Smooth muscle cell (in vitro differentiated cells): ENCODE results near the gene ENOPH1. TPM values are rescaled to one million over a fixed set of nuclear protein-coding genes. Genes with fewer than 3 reads are reported as not detected.

Source experiments
- DNase-seq: peaks from one replicate; lab custom pipeline; 2025; ENCODE audit not compliant: unreplicated experiment; lab: John Stamatoyannopoulos, UW
- H2AFZ ChIP-seq: fragments of 200-600 bp; sonication (generic); 2 replicates; pipeline ENCODE4 v1.6.0; 2016; ENCODE audit warnings: antibody characterized with exemption, low read depth, mild to moderate bottlenecking
- H3F3A ChIP-seq: fragments of 200-600 bp; sonication (generic); 2 replicates; pipeline ENCODE4 v1.6.0; 2017; ENCODE audit warnings: antibody characterized with exemption, low read depth
- H3K27ac ChIP-seq: fragments of 200-600 bp; sonication (generic); 2 replicates; pipeline ENCODE4 v1.5.1; 2016; ENCODE audit warnings: low read depth, mild to moderate bottlenecking
- H3K27me3 ChIP-seq: fragments of 200-600 bp; sonication (generic); 2 replicates; pipeline ENCODE4 v1.6.1; 2016; ENCODE audit warnings: low read depth, mild to moderate bottlenecking
- H3K36me3 ChIP-seq: fragments of 200-600 bp; sonication (generic); 2 replicates; pipeline ENCODE4 v1.5.1; 2016; ENCODE audit warnings: low read depth
- H3K4me1 ChIP-seq: fragments of 200-600 bp; sonication (generic); 2 replicates; pipeline ENCODE4 v1.5.1; 2016; ENCODE audit warnings: low read depth
- H3K4me2 ChIP-seq: fragments of 200-600 bp; sonication (generic); 2 replicates; pipeline ENCODE4 v1.6.0; 2016; ENCODE audit warnings: mild to moderate bottlenecking
- H3K4me3 ChIP-seq: fragments of 200-600 bp; sonication (generic); 2 replicates; pipeline ENCODE4 v1.5.1; 2016; ENCODE audit warnings: mild to moderate bottlenecking
- H3K79me2 ChIP-seq: fragments of 200-600 bp; sonication (generic); 2 replicates; pipeline ENCODE4 v1.6.0; 2016; ENCODE audit warnings: low read depth, mild to moderate bottlenecking
- H3K9ac ChIP-seq: fragments of 200-600 bp; sonication (generic); 2 replicates; pipeline ENCODE4 v1.6.0; 2016; ENCODE audit warnings: low read depth
- H3K9me3 ChIP-seq: fragments of 200-600 bp; sonication (generic); replicated peaks from 2 replicates; pipeline ENCODE4 v1.5.1; 2016; ENCODE audit warnings: low read depth
- H4K20me1 ChIP-seq: fragments of 200-600 bp; sonication (generic); 2 replicates; pipeline ENCODE4 v1.6.0; 2016; ENCODE audit warnings: low read depth
- CTCF ChIP-seq: fragments of 200-600 bp; sonication (generic); IDR thresholded peaks from 2 replicates; pipeline ENCODE4 v1.5.1; 2017; ENCODE audit warnings: borderline replicate concordance, mild to moderate bottlenecking, antibody characterized with exemption; ENCODE audit not compliant: insufficient read depth, poor library complexity, severe bottlenecking
- WGBS: methylation state at CpG from one replicate; pipeline ENCODE4 v1.1.7; 2016; ENCODE audit warnings: low lambda C conversion rate; 5-methylcytosine and 5-hydroxymethylcytosine counted together
- polyA plus RNA-seq: library from polyadenylated mRNA; unstranded; fragments of >200 nt; fragmentation: Nextera tagmentation; extraction: Ambion mirVana; gene quantifications from 2 replicates; pipeline ENCODE4 v1.2.1, GENCODE V29; 2016
- total RNA-seq: library from RNA; depleted of rRNA; stranded (reverse); fragments of >200 nt; gene quantifications from 2 replicates; pipeline ENCODE4 v1.2.3, GENCODE V29; 2014

Gene ENOPH1
- total and polyA plus RNA-seq, 2 experiments from 2014 or later = 36.2 to 54.5 TPM

- no peak overlapping the region for H2AFZ ChIP-seq
- no peak overlapping the region for H3K4me3 ChIP-seq
- H3K27ac ChIP-seq = no peak overlapping the region
- no peaks in the 10 kb centered on the region for H3F3A ChIP-seq
- no peak overlapping the region for H3K9ac ChIP-seq
- 90% methylated on average over 2 of the region's 2 CpGs for WGBS
- H3K79me2 ChIP-seq = no peaks in the 10 kb centered on the region
- no peak for TF ChIP-seq CTCF
- H4K20me1 ChIP-seq = no peaks in the 10 kb centered on the region
- DNase-seq = no peak
- no peaks in the 10 kb centered on the region for H3K9me3 ChIP-seq
- H3K4me1 ChIP-seq = no peaks in the 10 kb centered on the region
- no peaks in the 10 kb centered on the region for H3K36me3 ChIP-seq
- no peaks in the 10 kb centered on the region for H3K27me3 ChIP-seq
- no peak overlapping the region for H3K4me2 ChIP-seq
Measured at GRCh38 chr4:82496349-82496748, 66.0 kb downstream of the ENOPH1 start.

- no peaks in the 10 kb centered on the region for H3K27me3 ChIP-seq
- H3K4me3 ChIP-seq = no peak overlapping the region
- no peaks in the 10 kb centered on the region for H4K20me1 ChIP-seq
- H2AFZ ChIP-seq = no peak overlapping the region
- peak overlapping the region; percentile 20 for H3K4me2 ChIP-seq
- no peaks in the 10 kb centered on the region for H3K9me3 ChIP-seq
- no peaks in the 10 kb centered on the region for H3K36me3 ChIP-seq
- H3K4me1 ChIP-seq = no peaks in the 10 kb centered on the region
- H3K79me2 ChIP-seq = no peaks in the 10 kb centered on the region
- no peaks in the 10 kb centered on the region for H3F3A ChIP-seq
- WGBS = 85% methylated on average over 6 of the region's 6 CpGs
- DNase-seq = no peak
- TF ChIP-seq CTCF = no peak
- peak overlapping the region; percentile 5 for H3K27ac ChIP-seq
- no peak overlapping the region for H3K9ac ChIP-seq
Measured at GRCh38 chr4:82499738-82500434, 69.5 kb downstream of the ENOPH1 start.

- DNase-seq = no peak
- H3K4me2 ChIP-seq = peak overlapping the region; percentile 20
- no peaks in the 10 kb centered on the region for H3K4me1 ChIP-seq
- no peak overlapping the region for H3K9ac ChIP-seq
- H3K27me3 ChIP-seq = no peaks in the 10 kb centered on the region
- H3K79me2 ChIP-seq = no peaks in the 10 kb centered on the region
- H3K27ac ChIP-seq = peak overlapping the region; percentile 5
- no peaks in the 10 kb centered on the region for H3F3A ChIP-seq
- WGBS = 54% methylated on average over 5 of the region's 5 CpGs
- TF ChIP-seq CTCF = no peak
- no peaks in the 10 kb centered on the region for H4K20me1 ChIP-seq
- no peaks in the 10 kb centered on the region for H3K9me3 ChIP-seq
- H3K36me3 ChIP-seq = no peaks in the 10 kb centered on the region
- H3K4me3 ChIP-seq = no peak overlapping the region
- H2AFZ ChIP-seq = no peak overlapping the region
Measured at GRCh38 chr4:82500435-82501153, 70.2 kb downstream of the ENOPH1 start.

- H3K4me2 ChIP-seq = no peak overlapping the region
- no peak overlapping the region for H3K27ac ChIP-seq
- H4K20me1 ChIP-seq = no peaks in the 10 kb centered on the region
- 90% methylated on average over 2 of the region's 2 CpGs for WGBS
- peaks cover 4% of the 10 kb centered on the region for H3K27me3 ChIP-seq
- DNase-seq = no peak
- no peak for TF ChIP-seq CTCF
- no peaks in the 10 kb centered on the region for H3K9me3 ChIP-seq
- H3F3A ChIP-seq = no peaks in the 10 kb centered on the region
- no peaks in the 10 kb centered on the region for H3K79me2 ChIP-seq
- no peak overlapping the region for H3K9ac ChIP-seq
- H2AFZ ChIP-seq = no peak overlapping the region
- H3K36me3 ChIP-seq = no peaks in the 10 kb centered on the region
- H3K4me3 ChIP-seq = no peak overlapping the region
- no peaks in the 10 kb centered on the region for H3K4me1 ChIP-seq
Measured at GRCh38 chr4:82501154-82501442, 70.7 kb downstream of the ENOPH1 start.
